ENCODE data around the gene OPN5.

GRCh38 chr6:47836046-47836445, 54.2 kb downstream of the OPN5 start:
- TF ChIP-seq CTCF (IDR thresholded peaks at IDR 0.05), result no peak
- TF ChIP-seq POLR2A (IDR thresholded peaks at IDR 0.05), result no peak
